A549 (cell line): ENCODE results near the gene MSL1.

Experiments used
- E2F6 ChIP-seq: IDR thresholded peaks from 2 replicates; pipeline ENCODE4 v1.6.1; 2012; ENCODE audit warnings: low read depth, borderline replicate concordance
- JUN ChIP-seq, 2 experiments: fragments of >200 bp; sonication (Bioruptor Twin); formaldehyde crosslinking; IDR thresholded peaks; 2 replicates in 1 of 2; 3 replicates in 1 of 2; pipeline ENCODE4 v1.6.1; 2016 to 2017
- POLR2A ChIP-seq: IDR thresholded peaks from 2 replicates; pipeline ENCODE4 v1.6.1; 2012; ENCODE audit warnings: mild to moderate bottlenecking, low read length
- RAD21 ChIP-seq, 2 experiments: fragments of >200 bp in 1 of 2; sonication (Bioruptor Twin) in 1 of 2; formaldehyde crosslinking in 1 of 2; IDR thresholded peaks in 1 of 2; conservative IDR thresholded peaks in 1 of 2; 2 replicates in 1 of 2; 3 replicates in 1 of 2; pipeline ENCODE4 v1.6.1; 2012 to 2018; ENCODE audit warnings: inconsistent platforms in 1 of 2
- RNF2 ChIP-seq: fragments of 200-600 bp; sonication (generic); IDR thresholded peaks from 2 replicates; pipeline ENCODE4 v1.6.1; 2016; ENCODE audit warnings: low read depth, mild to moderate bottlenecking, antibody characterized with exemption, moderate library complexity, borderline replicate concordance
- TF ChIP-seq, protein P1 (sequence below): fragments of >200 bp; sonication (Bioruptor Twin); formaldehyde crosslinking; IDR thresholded peaks from 3 replicates; pipeline ENCODE4 v1.5.1; 2016

- TF ChIP-seq, protein P1, sequence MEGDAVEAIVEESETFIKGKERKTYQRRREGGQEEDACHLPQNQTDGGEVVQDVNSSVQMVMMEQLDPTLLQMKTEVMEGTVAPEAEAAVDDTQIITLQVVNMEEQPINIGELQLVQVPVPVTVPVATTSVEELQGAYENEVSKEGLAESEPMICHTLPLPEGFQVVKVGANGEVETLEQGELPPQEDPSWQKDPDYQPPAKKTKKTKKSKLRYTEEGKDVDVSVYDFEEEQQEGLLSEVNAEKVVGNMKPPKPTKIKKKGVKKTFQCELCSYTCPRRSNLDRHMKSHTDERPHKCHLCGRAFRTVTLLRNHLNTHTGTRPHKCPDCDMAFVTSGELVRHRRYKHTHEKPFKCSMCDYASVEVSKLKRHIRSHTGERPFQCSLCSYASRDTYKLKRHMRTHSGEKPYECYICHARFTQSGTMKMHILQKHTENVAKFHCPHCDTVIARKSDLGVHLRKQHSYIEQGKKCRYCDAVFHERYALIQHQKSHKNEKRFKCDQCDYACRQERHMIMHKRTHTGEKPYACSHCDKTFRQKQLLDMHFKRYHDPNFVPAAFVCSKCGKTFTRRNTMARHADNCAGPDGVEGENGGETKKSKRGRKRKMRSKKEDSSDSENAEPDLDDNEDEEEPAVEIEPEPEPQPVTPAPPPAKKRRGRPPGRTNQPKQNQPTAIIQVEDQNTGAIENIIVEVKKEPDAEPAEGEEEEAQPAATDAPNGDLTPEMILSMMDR, result no peak
- TF ChIP-seq RAD21 (conservative IDR thresholded peaks at IDR 0.05 in 1 of 2, IDR thresholded peaks at IDR 0.05 in 1 of 2) (no peak), E2F6 (no peak), RNF2 (no peak), POLR2A (no peak), JUN (IDR thresholded peaks at IDR 0.05) (no peak)
Measured at GRCh38 chr17:40182606-40183005, 60.8 kb downstream of the MSL1 start.
